HG02943 (cell line): ENCODE results near the gene ARHGAP35.
"Not testable (repeated sequence)": the region's sequence is repeated elsewhere in the genome, so short reads cannot be mapped to it uniquely, and the experiment has no call there.

Experiments used
- ATAC-seq: cut with Tn5 transposase; IDR thresholded peaks from one replicate; pipeline ENCODE4 v1.9.1; 2021; ENCODE audit warnings: mild to moderate bottlenecking, low read depth, moderate library complexity; ENCODE audit not compliant: unreplicated experiment

ARHGAP35 gene

DNA sequence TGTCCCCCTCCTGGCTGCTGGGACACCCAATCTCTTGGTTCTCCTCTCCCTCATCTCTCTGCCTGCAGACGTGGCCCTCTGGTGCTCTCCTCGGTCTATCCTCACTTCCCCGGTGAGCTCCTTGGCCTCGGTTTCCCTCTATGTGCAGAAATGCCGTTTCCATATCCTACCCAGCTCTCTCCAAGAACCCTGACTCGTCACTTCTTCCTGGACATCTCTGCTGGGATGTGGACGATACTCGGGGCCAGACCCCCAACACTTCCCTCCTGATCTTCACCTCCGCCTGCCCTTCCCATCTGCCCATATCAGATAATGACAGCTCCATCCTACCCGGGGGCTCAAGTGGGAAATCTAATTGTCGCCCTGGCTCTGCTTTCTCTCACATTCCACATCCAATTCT is 18.0 kb upstream of the ARHGAP35 start:
- no peak for ATAC-seq

- ATAC-seq: no peak
Observed at GRCh38 chr19:46844067-46844489, 16.7 kb upstream of the ARHGAP35 start.

GRCh38 chr19:46845959-46846459 is 14.8 kb upstream of the ARHGAP35 start:
- no peak for ATAC-seq

DNA sequence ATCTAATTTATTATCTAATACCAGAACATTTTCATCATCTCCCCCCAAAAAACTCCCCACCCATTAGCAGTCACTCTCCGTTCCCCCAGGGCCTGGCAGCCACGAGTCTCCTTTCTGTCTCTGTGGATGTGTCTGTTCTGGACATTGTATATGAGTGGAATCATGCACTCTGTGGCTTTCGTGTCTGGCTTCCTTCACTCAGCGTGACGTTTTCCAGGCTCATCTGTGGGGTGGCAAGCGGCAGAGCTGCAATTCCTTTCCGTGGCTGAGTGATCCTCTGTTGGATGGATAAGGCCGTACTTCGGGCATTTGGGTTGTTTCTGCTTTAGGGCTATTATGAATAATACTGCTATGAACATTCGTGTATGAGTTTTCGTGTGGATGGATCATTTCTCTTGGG is 13.3 kb upstream of the ARHGAP35 start:
- no peak for ATAC-seq

- no peak for ATAC-seq
Observed at GRCh38 chr19:46848389-46848788, 12.4 kb upstream of the ARHGAP35 start.

DNA sequence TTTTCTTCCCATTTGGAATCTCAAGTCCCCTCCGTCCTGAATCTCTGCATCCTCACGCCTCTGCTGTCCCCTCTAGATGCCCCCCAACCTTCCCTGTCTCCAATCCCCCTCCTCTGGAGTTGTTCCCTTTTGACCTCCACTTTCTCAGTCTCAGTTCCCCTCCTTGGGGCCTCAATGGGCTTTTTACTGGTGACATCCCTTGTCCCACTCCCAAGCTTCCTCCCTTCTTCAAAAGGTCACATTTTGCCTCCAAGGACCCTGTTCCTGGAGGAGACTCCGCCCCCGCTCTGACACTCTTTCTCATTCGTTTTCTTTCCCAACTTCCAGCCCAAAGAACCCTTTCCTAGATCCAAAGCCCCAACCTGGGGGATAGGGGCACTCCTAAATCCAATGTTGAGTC is 11.2 kb upstream of the ARHGAP35 start:
- ATAC-seq: no peak

GRCh38 chr19:46850228-46851203 is 10.3 kb upstream of the ARHGAP35 start, which contains the start of gene AP2S1:
Gene AP2S1 (minus strand): TSS chr19:46850846. CDS start chr19:46850766, 80 bp downstream.
- ATAC-seq: peak; percentile 77

DNA sequence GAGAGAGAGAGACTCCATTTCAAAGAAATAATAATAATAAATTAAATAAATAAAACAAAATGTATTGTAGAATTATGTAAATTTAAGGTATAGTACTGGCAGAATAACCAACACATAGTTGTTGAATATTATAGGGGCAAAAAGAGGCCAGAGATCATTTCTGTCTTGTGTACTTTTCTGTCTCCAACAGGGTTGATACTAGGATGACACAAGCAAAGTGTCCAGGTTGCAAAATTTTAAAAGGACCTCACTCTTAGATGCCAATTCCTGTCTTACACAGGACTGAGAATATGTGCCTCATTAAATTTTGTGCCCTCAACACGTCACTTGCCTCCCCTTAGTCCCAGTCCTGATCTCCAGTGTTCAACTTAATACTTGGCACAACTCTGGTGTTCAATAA is 8.0 kb upstream of the ARHGAP35 start:
- no peak for ATAC-seq

DNA sequence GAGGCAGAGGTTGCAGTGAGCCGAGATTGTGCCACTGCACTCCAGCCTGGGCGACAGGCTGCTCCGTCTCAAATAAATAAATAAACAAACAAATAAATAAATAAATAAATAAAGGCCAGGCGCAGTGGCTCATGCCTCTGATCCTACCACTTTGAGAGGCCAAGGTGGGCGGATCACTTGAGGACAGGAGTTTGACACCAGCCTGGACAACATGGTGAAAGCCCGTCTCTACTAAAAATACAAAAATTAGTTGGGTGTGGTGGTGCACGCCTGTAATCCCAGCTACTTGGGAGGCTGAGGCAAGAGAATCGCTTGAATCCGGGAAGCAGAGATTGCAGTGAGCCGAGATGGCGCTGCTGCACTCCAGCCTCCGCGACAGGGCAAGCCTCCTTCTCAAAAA is 6.1 kb upstream of the ARHGAP35 start:
- ATAC-seq: not testable (repeated sequence)

DNA sequence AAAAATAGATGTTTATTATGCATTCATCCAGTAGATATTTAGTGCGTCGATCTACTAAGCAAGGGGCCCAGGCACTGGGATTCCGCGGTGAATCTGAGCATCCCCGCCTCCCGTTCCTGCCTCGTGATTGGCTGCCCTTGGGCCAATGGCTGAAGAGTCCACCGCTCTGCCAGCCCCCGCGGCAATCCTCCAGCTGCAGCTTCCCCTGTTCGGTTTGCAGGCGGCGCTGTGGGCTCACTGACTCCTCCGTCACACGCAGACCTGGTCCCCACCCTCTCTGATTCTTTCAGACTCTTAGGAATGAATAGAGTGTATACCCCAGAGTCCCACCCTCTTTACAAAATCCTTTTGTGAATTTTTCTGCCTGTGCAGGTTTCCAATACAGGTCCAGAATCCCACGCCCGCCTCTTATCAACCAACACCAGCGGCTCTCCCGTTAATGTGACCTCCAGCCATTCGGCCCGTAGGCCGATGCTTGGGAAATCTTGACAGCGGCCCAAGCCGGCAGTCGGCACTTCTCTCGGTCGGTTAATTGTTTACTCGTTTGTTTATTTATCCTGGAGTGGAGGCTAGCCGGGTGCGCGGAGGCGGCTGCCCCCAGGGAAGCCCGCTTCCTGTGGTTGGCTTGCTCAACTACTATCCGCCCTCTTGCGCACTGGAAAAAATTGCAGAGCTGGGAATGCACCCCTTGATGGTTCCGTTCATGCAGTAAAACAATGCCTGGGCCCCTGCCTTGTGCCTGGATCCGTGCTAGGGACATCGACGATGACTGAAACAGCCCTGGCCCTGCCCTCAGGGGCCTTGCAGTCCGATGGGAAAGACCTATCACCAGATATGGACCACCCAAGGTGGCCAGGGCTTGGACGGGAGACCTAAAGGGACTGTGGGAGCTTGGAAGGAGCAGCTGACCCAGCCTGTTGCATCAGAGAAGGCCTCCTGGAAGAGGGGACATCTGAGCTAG is 4.5 kb upstream of the ARHGAP35 start:
- no peak for ATAC-seq

GRCh38 chr19:46859637-46860124 is 1.1 kb upstream of the ARHGAP35 start:
- peak; percentile 4 for ATAC-seq

- ATAC-seq: peak; percentile 67
Observed at GRCh38 chr19:46860125-46860845, 512 bp upstream of the ARHGAP35 start.

- ATAC-seq: no peak
Observed at GRCh38 chr19:46861691-46862502, 1.1 kb downstream of the ARHGAP35 start.

- no peak for ATAC-seq
Observed at GRCh38 chr19:46862503-46862834, 1.7 kb downstream of the ARHGAP35 start.

DNA sequence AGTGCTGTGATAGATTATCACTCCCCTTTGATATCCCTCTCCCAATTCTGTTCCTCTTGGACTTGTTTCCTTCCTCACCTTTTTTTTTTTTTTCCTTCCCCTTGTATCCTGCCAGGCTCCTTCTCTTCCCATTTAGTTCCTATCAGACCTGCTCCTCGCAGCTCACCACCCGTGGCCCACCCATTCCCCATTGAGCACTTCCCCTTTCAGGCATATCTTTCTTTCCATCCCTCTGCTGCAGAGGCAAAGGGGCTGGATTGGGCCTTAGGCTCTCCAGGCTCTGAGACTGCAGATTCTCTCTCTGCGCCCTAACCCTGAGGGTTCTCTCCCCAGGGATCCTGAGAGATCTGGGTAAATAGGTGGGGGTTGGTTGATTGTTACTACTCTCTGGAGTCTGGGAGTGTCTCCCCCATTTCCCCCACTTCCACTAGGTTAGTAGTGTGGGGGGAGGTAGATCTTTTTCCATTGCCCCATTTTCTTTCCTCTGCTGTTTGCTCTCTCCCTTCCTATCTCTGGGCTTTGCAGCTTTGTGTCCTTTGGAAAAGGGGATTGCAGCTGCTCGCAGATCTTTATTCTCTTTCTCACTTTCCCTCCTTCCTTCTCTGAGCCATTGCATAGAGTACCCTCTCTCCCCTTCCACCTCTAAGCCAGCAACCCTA is 2.3 kb downstream of the ARHGAP35 start:
- no peak for ATAC-seq

- no peak for ATAC-seq
Observed at GRCh38 chr19:46863818-46864629, 3.2 kb downstream of the ARHGAP35 start.

- ATAC-seq: no peak
Observed at GRCh38 chr19:46866407-46867136, 5.8 kb downstream of the ARHGAP35 start.
